Measurements from ENCODE around the gene PCP4. TPM values are rescaled to one million over a fixed set of nuclear protein-coding genes. Genes with fewer than 3 reads are reported as not detected.

The PCP4 gene
- total and polyA plus RNA-seq, 9 of the 15 experiments (the other 6 are each of a cell fraction or from before 2014, with no cell fraction given): not detected

GRCh38 chr21:39842741-39843459, 24.3 kb upstream of the PCP4 start (continued):
- no peak for TF ChIP-seq BRD4 (IDR thresholded peaks at IDR 0.05)
- no peak for TF ChIP-seq ZNF785 (CRISPR knock-in tag; IDR thresholded peaks at IDR 0.05)
- TF ChIP-seq PTTG1 (tag; IDR thresholded peaks at IDR 0.05; ENCODE audit: low read depth): no peak
- no peak for TF ChIP-seq STAG1 (CRISPR knock-in tag; IDR thresholded peaks at IDR 0.05; ENCODE audit: borderline replicate concordance)
- peak; percentile 64; the same call in 1 of the 2 replicates for TF ChIP-seq HIVEP1 (CRISPR knock-in tag; IDR thresholded peaks at IDR 0.05)
- peak; percentile 81 for TF ChIP-seq L3MBTL2 (IDR thresholded peaks at IDR 0.05)
- no peak for TF ChIP-seq ZFP30 (CRISPR knock-in tag; IDR thresholded peaks at IDR 0.05; ENCODE audit: borderline replicate concordance)
- TF ChIP-seq HINFP (tag; conservative IDR thresholded peaks at IDR 0.05; ENCODE audit: low read depth): no peak
- no peak for TF ChIP-seq ZNF217 (CRISPR knock-in tag; IDR thresholded peaks at IDR 0.05)
- TF ChIP-seq ZNF77 (CRISPR knock-in tag; IDR thresholded peaks at IDR 0.05): no peak
- peak; percentile 95 for TF ChIP-seq ATF4 (CRISPR knock-in tag; IDR thresholded peaks at IDR 0.05)
- TF ChIP-seq ZNF592 (IDR thresholded peaks at IDR 0.05): no peak
- TF ChIP-seq POU5F1 (IDR thresholded peaks at IDR 0.05; ENCODE audit: borderline replicate concordance, low read depth, low read length, partially characterized antibody): no peak
- TF ChIP-seq NCOR1 (IDR thresholded peaks at IDR 0.05): no peak
- no peak for TF ChIP-seq SIRT6 (IDR thresholded peaks at IDR 0.05; ENCODE audit: low read depth, low read length)

Measured in K562 (cell line).